Measurements from ENCODE around the gene IFNK.

DNA sequence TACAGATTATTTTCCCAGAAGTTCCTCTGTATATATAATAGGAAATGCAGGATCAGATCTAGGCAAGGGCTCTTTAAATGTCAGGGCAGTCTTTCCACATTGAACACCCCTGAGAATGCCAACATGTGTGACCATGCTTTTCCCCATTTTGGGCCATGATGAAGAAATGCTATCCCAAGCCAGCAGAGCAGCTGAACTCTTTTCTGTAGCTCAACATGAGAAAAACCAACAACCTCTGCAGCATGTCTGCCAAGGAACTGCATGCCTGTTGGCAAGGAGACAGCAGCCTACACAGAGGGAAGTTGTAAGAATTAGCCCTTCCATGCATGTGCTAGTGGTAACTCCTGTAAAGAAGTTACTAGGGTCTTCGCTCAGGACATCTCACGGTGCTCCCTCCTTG is 9.5 kb upstream of the IFNK start:
- TF ChIP-seq, protein P1, sequence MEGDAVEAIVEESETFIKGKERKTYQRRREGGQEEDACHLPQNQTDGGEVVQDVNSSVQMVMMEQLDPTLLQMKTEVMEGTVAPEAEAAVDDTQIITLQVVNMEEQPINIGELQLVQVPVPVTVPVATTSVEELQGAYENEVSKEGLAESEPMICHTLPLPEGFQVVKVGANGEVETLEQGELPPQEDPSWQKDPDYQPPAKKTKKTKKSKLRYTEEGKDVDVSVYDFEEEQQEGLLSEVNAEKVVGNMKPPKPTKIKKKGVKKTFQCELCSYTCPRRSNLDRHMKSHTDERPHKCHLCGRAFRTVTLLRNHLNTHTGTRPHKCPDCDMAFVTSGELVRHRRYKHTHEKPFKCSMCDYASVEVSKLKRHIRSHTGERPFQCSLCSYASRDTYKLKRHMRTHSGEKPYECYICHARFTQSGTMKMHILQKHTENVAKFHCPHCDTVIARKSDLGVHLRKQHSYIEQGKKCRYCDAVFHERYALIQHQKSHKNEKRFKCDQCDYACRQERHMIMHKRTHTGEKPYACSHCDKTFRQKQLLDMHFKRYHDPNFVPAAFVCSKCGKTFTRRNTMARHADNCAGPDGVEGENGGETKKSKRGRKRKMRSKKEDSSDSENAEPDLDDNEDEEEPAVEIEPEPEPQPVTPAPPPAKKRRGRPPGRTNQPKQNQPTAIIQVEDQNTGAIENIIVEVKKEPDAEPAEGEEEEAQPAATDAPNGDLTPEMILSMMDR (conservative IDR thresholded peaks at IDR 0.05 in 1 of 2, IDR thresholded peaks at IDR 0.05 in 1 of 2; ENCODE audit: low read depth in 1 of 2, low read length in 2 of 2) = no peak
- TF ChIP-seq EZH2 (IDR thresholded peaks at IDR 0.05; ENCODE audit: low read length, missing control alignments) = no peak
